Adrenal gland (tissue), 12 donors: ENCODE measurements around the gene CNNM2. TPM values are rescaled to one million over a fixed set of nuclear protein-coding genes. Genes with fewer than 3 reads are reported as not detected.
A peak's percentile ranks its signal among the peaks of the same experiment; 100 is the strongest.

Experiments used
- DNase-seq, 7 donors: peaks; one replicate each; pipeline ENCODE4 v3.0.0-alpha.2; 2019 to 2020
- H3K27ac ChIP-seq, 5 donors: fragments of 200-600 bp; sonication (generic) in 4 of 5; 1 replicate in 3 of 5; 2 replicates in 2 of 5; pipeline versions ENCODE4 v1.5.1 to v1.8.0; 2016 to 2020; ENCODE audit warnings: mild to moderate bottlenecking in 1 of 5
- H3K27me3 ChIP-seq: fragments of 200-600 bp; 2 replicates; pipeline ENCODE4 v1.8.0; 2021
- H3K36me3 ChIP-seq, 2 donors: fragments of 200-600 bp; replicated peaks in 1 of 2; 1 replicate in 1 of 2; 2 replicates in 1 of 2; pipeline versions ENCODE4 v1.5.1 to v1.8.0; 2018 to 2022
- H3K4me1 ChIP-seq, 2 donors: fragments of 200-600 bp; replicated peaks in 1 of 2; 1 replicate in 1 of 2; 2 replicates in 1 of 2; pipeline versions ENCODE4 v1.5.1 to v1.8.0; 2018 to 2021
- H3K4me3 ChIP-seq, 4 donors: fragments of 200-600 bp; sonication (generic) in 3 of 4; one replicate each; pipeline ENCODE4 v1.5.1; 2016 to 2018
- H3K9me3 ChIP-seq, 3 donors: fragments of 200-600 bp; sonication (generic) in 1 of 3; replicated peaks in 1 of 3; 1 replicate in 2 of 3; 2 replicates in 1 of 3; pipeline versions ENCODE4 v1.5.1 to v1.8.0; 2016 to 2021
- POLR2A ChIP-seq, 2 donors: fragments of 450-650 bp; IDR thresholded peaks; one replicate each; pipeline ENCODE4 v1.6.1; 2017; ENCODE audit warnings: antibody characterized with exemption in 2 of 2, mild to moderate bottlenecking in 2 of 2, moderate library complexity in 1 of 2
- WGBS, 4 donors: extraction: QIAGEN DNeasy Blood & Tissue Kit in 2 of 4; methylation state at CpG; one replicate each; pipeline versions ENCODE4 v1.1.5 to v1.1.7; 2013 to 2017; 5-methylcytosine and 5-hydroxymethylcytosine counted together
- intact Hi-C, 2 donors: fragments of 100-400 bp; cut with DNase I; formaldehyde crosslinking; loops; one replicate each; pipeline versions ENCODE4 v1.14.1 to v1.15.0; 2022 to 2023
- polyA plus RNA-seq, 3 donors: library from polyadenylated mRNA; stranded (reverse); fragments of 200-250 nt in 2 of 3; fragments of 350-450 nt in 1 of 3; fragmentation: Illumina TruSeq in 1 of 3; extraction: RNeasy Lipid Tissue Mini Kit (QIAGEN cat#74804) in 1 of 3; gene quantifications; one replicate each; pipeline ENCODE4 v1.2.3, GENCODE V29; 2013 to 2014
- total RNA-seq, 9 donors: library from RNA; depleted of rRNA in 4 of 9; stranded (reverse); fragments of >200 nt in 4 of 9; fragments of 120-200 nt in 1 of 9; fragmentation: NEBNext Ultra II Directional in 1 of 9; extraction: Animal tissue kit (Norgen Biotek cat#: 25700) in 1 of 9; gene quantifications; one replicate each; pipeline versions ENCODE4 v1.1.0 to v1.2.4, GENCODE V29; 2013 to 2023
- TF ChIP-seq, protein P1 (sequence below), 6 experiments: fragments of 450-650 bp in 4 of 6; fragments of 200-600 bp in 2 of 6; sonication (generic) in 1 of 6; IDR thresholded peaks; 1 replicate in 5 of 6; 2 replicates in 1 of 6; pipeline versions ENCODE4 v1.5.1 to v1.8.0; 2016 to 2021; ENCODE audit warnings: antibody characterized with exemption in 6 of 6, mild to moderate bottlenecking in 2 of 6, moderate library complexity in 1 of 6
- donor health status: healthy with polysubstance abuse.
- donor health status: Bipolar disorder and iron deficiency.
- donor health status: DM: yes; HTN: yes; CAD: no.
- donor health status: DM: no; HTN: no; CAD: no.
- donor health status: DM: no; HTN: no; CAD: no.
- donor health status: DM: yes; HTN: yes; CAD: no.

The CNNM2 gene
- total and polyA plus RNA-seq, 12 donors: 5.4 to 52.0 (median 36.6) TPM

DNA sequence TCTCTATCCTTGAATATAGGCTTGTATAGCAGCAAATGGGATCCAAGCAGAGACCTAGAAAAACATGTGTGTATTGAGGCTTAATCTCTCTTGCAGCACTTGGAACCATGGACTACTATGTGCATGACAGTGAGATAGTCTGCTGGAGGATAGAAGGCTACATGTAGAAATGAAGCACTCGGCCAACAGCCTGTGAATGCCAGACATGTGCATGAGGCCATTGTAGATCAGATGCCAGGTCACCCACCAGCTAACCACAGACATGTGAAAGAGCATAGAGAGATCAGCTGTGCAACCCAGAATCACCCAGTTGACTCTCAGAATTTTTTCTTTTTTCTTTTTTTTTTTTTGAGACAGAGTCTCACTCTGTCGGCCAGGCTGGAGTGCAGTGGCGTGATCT lies 184.1 kb downstream of the CNNM2 start:
- TF ChIP-seq POLR2A (IDR thresholded peaks at IDR 0.05): no peak
- TF ChIP-seq, protein P1, sequence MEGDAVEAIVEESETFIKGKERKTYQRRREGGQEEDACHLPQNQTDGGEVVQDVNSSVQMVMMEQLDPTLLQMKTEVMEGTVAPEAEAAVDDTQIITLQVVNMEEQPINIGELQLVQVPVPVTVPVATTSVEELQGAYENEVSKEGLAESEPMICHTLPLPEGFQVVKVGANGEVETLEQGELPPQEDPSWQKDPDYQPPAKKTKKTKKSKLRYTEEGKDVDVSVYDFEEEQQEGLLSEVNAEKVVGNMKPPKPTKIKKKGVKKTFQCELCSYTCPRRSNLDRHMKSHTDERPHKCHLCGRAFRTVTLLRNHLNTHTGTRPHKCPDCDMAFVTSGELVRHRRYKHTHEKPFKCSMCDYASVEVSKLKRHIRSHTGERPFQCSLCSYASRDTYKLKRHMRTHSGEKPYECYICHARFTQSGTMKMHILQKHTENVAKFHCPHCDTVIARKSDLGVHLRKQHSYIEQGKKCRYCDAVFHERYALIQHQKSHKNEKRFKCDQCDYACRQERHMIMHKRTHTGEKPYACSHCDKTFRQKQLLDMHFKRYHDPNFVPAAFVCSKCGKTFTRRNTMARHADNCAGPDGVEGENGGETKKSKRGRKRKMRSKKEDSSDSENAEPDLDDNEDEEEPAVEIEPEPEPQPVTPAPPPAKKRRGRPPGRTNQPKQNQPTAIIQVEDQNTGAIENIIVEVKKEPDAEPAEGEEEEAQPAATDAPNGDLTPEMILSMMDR (IDR thresholded peaks at IDR 0.05): no peak
- Histone ChIP-seq H3K4me3 (no peak overlapping the region), H3K27me3 (no peaks in the 10 kb centered on the region), H3K27ac (peak overlapping the region in 1 of 5 donors; percentile 25), H3K4me1 (peaks cover 0 to 13% of the 10 kb centered on the region in 2 donors), H3K9me3 (no peaks in the 10 kb centered on the region), H3K36me3 (peaks cover 0 to 60% of the 10 kb centered on the region in 2 donors)
- DNase-seq: no peak
- intact Hi-C loops: no loop called here
- WGBS, 4 donors: 57 to 61% (median 57%) methylated on average over 3 of the region's 3 CpGs

DNA sequence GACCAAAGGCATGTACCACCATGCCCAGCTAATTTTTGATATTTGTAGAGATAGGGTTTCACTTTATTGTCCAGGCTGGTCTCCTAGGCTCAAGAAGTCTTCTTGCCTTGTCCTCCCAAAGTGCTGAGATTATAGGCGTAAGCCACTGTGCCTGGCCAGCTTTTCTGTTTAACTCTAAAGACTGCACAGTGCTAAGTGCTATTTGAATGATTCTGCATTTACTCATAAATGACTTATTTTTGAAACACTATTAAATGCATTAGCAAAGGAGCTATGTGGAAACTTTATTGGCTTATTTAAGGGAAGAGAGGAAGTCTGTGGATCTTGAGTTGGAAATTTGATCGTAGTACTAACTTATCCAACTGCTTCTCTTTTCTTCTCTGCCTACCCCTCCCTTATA lies 185.9 kb downstream of the CNNM2 start:
- H3K4me1 ChIP-seq: peaks cover 5 to 13% of the 10 kb centered on the region in 2 donors

DNA sequence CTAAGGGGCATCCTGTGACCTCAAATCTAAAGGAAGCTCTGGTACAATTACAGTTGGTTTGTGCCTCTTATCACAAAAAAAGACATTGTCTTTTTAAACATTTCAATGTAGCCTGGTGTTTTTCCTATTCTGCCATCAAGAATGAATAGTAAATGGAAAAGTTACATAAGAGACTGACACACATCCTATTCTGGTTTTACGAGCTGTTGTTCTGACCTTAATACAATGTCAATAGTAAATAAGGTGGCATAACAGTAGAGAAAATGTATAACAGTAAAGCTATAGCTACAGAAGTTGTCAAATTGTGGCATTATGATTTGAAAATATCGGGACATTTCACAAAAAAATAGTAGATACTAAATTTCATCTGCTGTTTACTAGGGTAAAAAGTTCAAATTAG lies 186.6 kb downstream of the CNNM2 start:
- H3K36me3 ChIP-seq: peaks cover 0 to 34% of the 10 kb centered on the region in 2 donors
- TF ChIP-seq POLR2A (IDR thresholded peaks at IDR 0.05): no peak
- TF ChIP-seq, protein P1 (IDR thresholded peaks at IDR 0.05): no peak
- intact Hi-C loops: no loop called here

More for the DNA sequence above, 185.9 kb downstream of the CNNM2 start:
- WGBS, 4 donors: 89 to 97% (median 92%) methylated on average over 2 of the region's 2 CpGs
- Histone ChIP-seq H3K4me3 (no peak overlapping the region), H3K9me3 (no peaks in the 10 kb centered on the region), H3K36me3 (peaks cover 0 to 42% of the 10 kb centered on the region in 2 donors), H3K27ac (no peak overlapping the region), H3K27me3 (no peaks in the 10 kb centered on the region)
- TF ChIP-seq, protein P1 (IDR thresholded peaks at IDR 0.05): no peak
- no peak for TF ChIP-seq POLR2A (IDR thresholded peaks at IDR 0.05)
- intact Hi-C loops: no loop called here
- no peak for DNase-seq

DNA sequence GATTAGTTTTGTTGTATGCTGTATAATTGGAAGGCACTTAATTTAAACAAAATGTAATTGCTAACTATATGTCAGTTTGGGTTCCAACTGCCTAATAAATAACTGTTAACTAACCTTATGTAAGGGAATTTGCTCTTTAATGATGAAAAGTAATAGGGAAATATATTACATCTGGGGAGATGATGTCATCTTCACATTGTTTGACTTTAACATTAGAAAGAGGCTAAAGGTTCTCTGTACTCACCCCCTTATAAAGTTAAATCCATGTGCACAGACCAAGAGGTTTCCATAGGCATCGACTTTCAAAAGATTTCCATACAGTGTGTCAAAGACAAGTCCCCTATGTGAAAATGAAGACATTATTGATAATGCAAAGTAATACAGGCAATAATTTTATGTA lies 187.4 kb downstream of the CNNM2 start:
- DNase-seq: no peak
- no peak overlapping the region for H3K4me3 ChIP-seq
- 91 to 97% (median 93%) methylated on average over 1 of the region's 1 CpG for WGBS, 4 donors
- no peaks in the 10 kb centered on the region for H3K27me3 ChIP-seq
- intact Hi-C loops: no loop called here
- TF ChIP-seq POLR2A (IDR thresholded peaks at IDR 0.05): no peak
- TF ChIP-seq, protein P1 (IDR thresholded peaks at IDR 0.05): no peak
- H3K4me1 ChIP-seq: peaks cover 10 to 20% of the 10 kb centered on the region in 2 donors
- no peaks in the 10 kb centered on the region for H3K9me3 ChIP-seq
- H3K27ac ChIP-seq: no peak overlapping the region
- H3K36me3 ChIP-seq: peaks cover 0 to 27% of the 10 kb centered on the region in 2 donors

More for the DNA sequence above, 186.6 kb downstream of the CNNM2 start:
- Histone ChIP-seq H3K27ac (no peak overlapping the region), H3K4me3 (no peak overlapping the region), H3K4me1 (peaks cover 5 to 13% of the 10 kb centered on the region in 2 donors), H3K27me3 (no peaks in the 10 kb centered on the region), H3K9me3 (no peaks in the 10 kb centered on the region)
- DNase-seq: no peak
- 23 to 24% (median 23%) methylated on average over 2 of the region's 2 CpGs for WGBS, 4 donors
